Smooth muscle cell (in vitro differentiated cells): ENCODE measurements around the gene ANXA2. TPM values are rescaled to one million over a fixed set of nuclear protein-coding genes. Genes with fewer than 3 reads are reported as not detected.

Experiments used
- DNase-seq: peaks from one replicate; lab custom pipeline; 2025; ENCODE audit not compliant: unreplicated experiment; lab: John Stamatoyannopoulos, UW
- H2AFZ ChIP-seq: fragments of 200-600 bp; sonication (generic); 2 replicates; pipeline ENCODE4 v1.6.0; 2016; ENCODE audit warnings: antibody characterized with exemption, low read depth, mild to moderate bottlenecking
- H3F3A ChIP-seq: fragments of 200-600 bp; sonication (generic); 2 replicates; pipeline ENCODE4 v1.6.0; 2017; ENCODE audit warnings: antibody characterized with exemption, low read depth
- H3K27ac ChIP-seq: fragments of 200-600 bp; sonication (generic); 2 replicates; pipeline ENCODE4 v1.5.1; 2016; ENCODE audit warnings: low read depth, mild to moderate bottlenecking
- H3K27me3 ChIP-seq: fragments of 200-600 bp; sonication (generic); 2 replicates; pipeline ENCODE4 v1.6.1; 2016; ENCODE audit warnings: low read depth, mild to moderate bottlenecking
- H3K36me3 ChIP-seq: fragments of 200-600 bp; sonication (generic); 2 replicates; pipeline ENCODE4 v1.5.1; 2016; ENCODE audit warnings: low read depth
- H3K4me1 ChIP-seq: fragments of 200-600 bp; sonication (generic); 2 replicates; pipeline ENCODE4 v1.5.1; 2016; ENCODE audit warnings: low read depth
- H3K4me2 ChIP-seq: fragments of 200-600 bp; sonication (generic); 2 replicates; pipeline ENCODE4 v1.6.0; 2016; ENCODE audit warnings: mild to moderate bottlenecking
- H3K4me3 ChIP-seq: fragments of 200-600 bp; sonication (generic); 2 replicates; pipeline ENCODE4 v1.5.1; 2016; ENCODE audit warnings: mild to moderate bottlenecking
- H3K79me2 ChIP-seq: fragments of 200-600 bp; sonication (generic); 2 replicates; pipeline ENCODE4 v1.6.0; 2016; ENCODE audit warnings: low read depth, mild to moderate bottlenecking
- H3K9ac ChIP-seq: fragments of 200-600 bp; sonication (generic); 2 replicates; pipeline ENCODE4 v1.6.0; 2016; ENCODE audit warnings: low read depth
- H3K9me3 ChIP-seq: fragments of 200-600 bp; sonication (generic); replicated peaks from 2 replicates; pipeline ENCODE4 v1.5.1; 2016; ENCODE audit warnings: low read depth
- H4K20me1 ChIP-seq: fragments of 200-600 bp; sonication (generic); 2 replicates; pipeline ENCODE4 v1.6.0; 2016; ENCODE audit warnings: low read depth
- CTCF ChIP-seq: fragments of 200-600 bp; sonication (generic); IDR thresholded peaks from 2 replicates; pipeline ENCODE4 v1.5.1; 2017; ENCODE audit warnings: borderline replicate concordance, mild to moderate bottlenecking, antibody characterized with exemption; ENCODE audit not compliant: insufficient read depth, poor library complexity, severe bottlenecking
- WGBS: methylation state at CpG from one replicate; pipeline ENCODE4 v1.1.7; 2016; ENCODE audit warnings: low lambda C conversion rate; 5-methylcytosine and 5-hydroxymethylcytosine counted together
- polyA plus RNA-seq: library from polyadenylated mRNA; unstranded; fragments of >200 nt; fragmentation: Nextera tagmentation; extraction: Ambion mirVana; gene quantifications from 2 replicates; pipeline ENCODE4 v1.2.1, GENCODE V29; 2016
- total RNA-seq: library from RNA; depleted of rRNA; stranded (reverse); fragments of >200 nt; gene quantifications from 2 replicates; pipeline ENCODE4 v1.2.3, GENCODE V29; 2014

Gene ANXA2
- total and polyA plus RNA-seq, 2 experiments from 2014 or later, result 2,477 to 2,665 TPM

DNA sequence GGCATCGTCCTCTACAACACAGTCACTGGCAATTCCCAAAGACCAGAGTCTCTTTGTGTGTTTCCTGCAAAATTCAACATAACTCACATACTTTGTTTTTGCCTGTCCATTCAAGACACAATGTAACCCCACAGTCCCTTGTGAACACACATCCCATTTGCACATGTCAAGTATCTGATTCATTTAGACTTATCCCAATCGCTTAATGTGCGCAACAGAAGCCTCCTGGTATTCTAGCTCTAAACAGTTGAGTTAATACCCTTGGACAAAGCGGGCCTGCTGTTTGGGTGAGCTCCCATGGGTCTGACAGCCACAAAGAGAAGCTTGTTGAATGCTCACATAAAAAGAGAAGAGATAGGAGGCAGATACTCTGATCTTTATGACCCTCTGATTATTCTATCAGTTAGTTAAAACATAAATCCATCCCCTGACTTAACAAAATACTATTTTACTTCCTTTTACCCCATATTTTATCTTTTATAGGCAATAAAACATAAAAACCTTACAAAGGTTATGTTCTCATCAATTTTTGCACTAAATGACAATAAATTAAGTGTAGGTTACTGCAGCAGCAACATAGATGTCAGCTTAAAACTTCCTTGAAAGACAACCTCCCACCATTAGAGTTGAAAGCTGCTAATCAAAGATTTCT, 79.4 kb downstream of the ANXA2 start:
- H3K27me3 ChIP-seq, result peaks cover 30% of the 10 kb centered on the region
- H2AFZ ChIP-seq, result no peak overlapping the region
- peaks cover 6% of the 10 kb centered on the region for H3K4me1 ChIP-seq
- H3F3A ChIP-seq, result no peaks in the 10 kb centered on the region
- TF ChIP-seq CTCF, result no peak
- no peaks in the 10 kb centered on the region for H4K20me1 ChIP-seq
- H3K27ac ChIP-seq, result no peak overlapping the region
- 50% methylated on average over 4 of the region's 4 CpGs for WGBS
- H3K9ac ChIP-seq, result no peak overlapping the region
- no peaks in the 10 kb centered on the region for H3K9me3 ChIP-seq
- DNase-seq, result no peak
- no peak overlapping the region for H3K4me3 ChIP-seq
- no peaks in the 10 kb centered on the region for H3K36me3 ChIP-seq
- H3K79me2 ChIP-seq, result no peaks in the 10 kb centered on the region
- no peak overlapping the region for H3K4me2 ChIP-seq

- no peaks in the 10 kb centered on the region for H4K20me1 ChIP-seq
- WGBS, result 66% methylated on average over 4 of the region's 4 CpGs
- no peak overlapping the region for H2AFZ ChIP-seq
- H3F3A ChIP-seq, result no peaks in the 10 kb centered on the region
- no peak overlapping the region for H3K4me2 ChIP-seq
- TF ChIP-seq CTCF, result no peak
- no peaks in the 10 kb centered on the region for H3K36me3 ChIP-seq
- no peak overlapping the region for H3K27ac ChIP-seq
- no peak overlapping the region for H3K9ac ChIP-seq
- H3K79me2 ChIP-seq, result no peaks in the 10 kb centered on the region
- no peaks in the 10 kb centered on the region for H3K9me3 ChIP-seq
- peaks cover 6% of the 10 kb centered on the region for H3K4me1 ChIP-seq
- no peak overlapping the region for H3K4me3 ChIP-seq
- no peak for DNase-seq
- H3K27me3 ChIP-seq, result peaks cover 21% of the 10 kb centered on the region
Measured at GRCh38 chr15:60316961-60317360, 80.8 kb downstream of the ANXA2 start.

DNA sequence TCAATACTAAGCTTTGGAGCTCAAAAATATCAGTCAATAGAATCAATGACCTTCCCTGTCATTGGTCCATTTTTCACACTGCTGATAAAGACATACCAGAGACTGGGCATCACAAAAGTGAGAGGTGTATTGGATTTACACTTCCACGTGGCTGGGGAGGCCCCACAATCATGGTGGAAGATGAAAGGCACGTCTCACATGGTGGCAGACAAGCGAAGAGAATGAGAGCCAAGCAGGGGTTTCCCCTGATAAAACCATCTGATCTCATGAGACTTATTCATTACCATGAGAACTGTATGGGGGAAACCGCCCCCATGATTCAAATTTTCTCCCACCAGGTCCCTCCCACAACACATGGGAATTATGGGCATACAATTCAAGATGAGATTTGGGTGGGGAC, 81.9 kb downstream of the ANXA2 start:
- Histone ChIP-seq H3K4me3 (no peak overlapping the region), H2AFZ (no peak overlapping the region), H3K9me3 (no peaks in the 10 kb centered on the region), H3K4me2 (no peak overlapping the region), H3K79me2 (no peaks in the 10 kb centered on the region), H4K20me1 (no peaks in the 10 kb centered on the region), H3K27ac (no peak overlapping the region), H3K27me3 (peaks cover 11% of the 10 kb centered on the region), H3K36me3 (no peaks in the 10 kb centered on the region), H3F3A (no peaks in the 10 kb centered on the region), H3K9ac (no peak overlapping the region), H3K4me1 (peaks cover 6% of the 10 kb centered on the region)
- WGBS, result 49% methylated on average over 4 of the region's 4 CpGs
- DNase-seq, result no peak
- TF ChIP-seq CTCF, result no peak

GRCh38 chr15:60313906-60314305, 83.9 kb downstream of the ANXA2 start:
- no peaks in the 10 kb centered on the region for H3F3A ChIP-seq
- no peak overlapping the region for H2AFZ ChIP-seq
- no peak overlapping the region for H3K4me3 ChIP-seq
- no peak overlapping the region for H3K4me2 ChIP-seq
- peaks cover under 1% of the 10 kb centered on the region for H3K27me3 ChIP-seq
- peaks cover 6% of the 10 kb centered on the region for H3K4me1 ChIP-seq
- no peaks in the 10 kb centered on the region for H4K20me1 ChIP-seq
- H3K9me3 ChIP-seq, result no peaks in the 10 kb centered on the region
- H3K27ac ChIP-seq, result no peak overlapping the region
- no peak for TF ChIP-seq CTCF
- no peaks in the 10 kb centered on the region for H3K79me2 ChIP-seq
- DNase-seq, result no peak
- no peaks in the 10 kb centered on the region for H3K36me3 ChIP-seq
- no peak overlapping the region for H3K9ac ChIP-seq
- WGBS, result 95% methylated on average over 4 of the region's 4 CpGs
